Ishikawa (cell line): ENCODE data around the gene DVL2.

Source experiments
- CEBPB ChIP-seq: IDR thresholded peaks from 2 replicates; pipeline ENCODE4 v1.6.1; 2012
- CREB1 ChIP-seq: IDR thresholded peaks from 2 replicates; pipeline ENCODE4 v1.6.1; 2012; ENCODE audit warnings: low read depth
- EGR1 ChIP-seq: IDR thresholded peaks from 2 replicates; pipeline ENCODE4 v1.6.1; 2012
- EP300 ChIP-seq: IDR thresholded peaks from 2 replicates; pipeline ENCODE4 v1.6.1; 2012; ENCODE audit warnings: borderline replicate concordance
- FOXM1 ChIP-seq: IDR thresholded peaks from 2 replicates; pipeline ENCODE4 v1.6.1; 2012; ENCODE audit warnings: low read depth, borderline replicate concordance
- NFIC ChIP-seq: IDR thresholded peaks from 2 replicates; pipeline ENCODE4 v1.6.1; 2012
- RAD21 ChIP-seq: IDR thresholded peaks from 2 replicates; pipeline ENCODE4 v1.6.1; 2012; ENCODE audit warnings: low read depth
- REST ChIP-seq: IDR thresholded peaks from 2 replicates; pipeline ENCODE4 v1.6.1; 2012; ENCODE audit warnings: low read depth, mild to moderate bottlenecking
- TAF1 ChIP-seq: IDR thresholded peaks from 2 replicates; pipeline ENCODE4 v1.6.1; 2012; ENCODE audit warnings: low read depth, mild to moderate bottlenecking
- TCF12 ChIP-seq: IDR thresholded peaks from 2 replicates; pipeline ENCODE4 v1.6.1; 2012; ENCODE audit warnings: low read depth
- TEAD4 ChIP-seq: IDR thresholded peaks from 2 replicates; pipeline ENCODE4 v1.6.1; 2012
- USF1 ChIP-seq: IDR thresholded peaks from 2 replicates; pipeline ENCODE4 v1.6.1; 2012
- YY1 ChIP-seq: IDR thresholded peaks from 2 replicates; pipeline ENCODE4 v1.6.1; 2012; ENCODE audit warnings: low read depth
- ZBTB7A ChIP-seq: IDR thresholded peaks from 2 replicates; pipeline ENCODE4 v1.6.1; 2012; ENCODE audit warnings: low read depth
- TF ChIP-seq, protein P1 (sequence below): IDR thresholded peaks from 2 replicates; pipeline ENCODE4 v1.6.1; 2012

DVL2 gene

GRCh38 chr17:7253082-7253481 lies 18.8 kb upstream of the DVL2 start:
- TF ChIP-seq EGR1 (no peak), RAD21 (no peak), NFIC (no peak), CEBPB (no peak), TEAD4 (no peak), REST (no peak), TAF1 (no peak), TCF12 (no peak), ZBTB7A (no peak), FOXM1 (no peak), USF1 (no peak), CREB1 (no peak), EP300 (no peak), YY1 (no peak)
- TF ChIP-seq, protein P1, sequence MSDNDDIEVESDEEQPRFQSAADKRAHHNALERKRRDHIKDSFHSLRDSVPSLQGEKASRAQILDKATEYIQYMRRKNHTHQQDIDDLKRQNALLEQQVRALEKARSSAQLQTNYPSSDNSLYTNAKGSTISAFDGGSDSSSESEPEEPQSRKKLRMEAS, result no peak

DNA sequence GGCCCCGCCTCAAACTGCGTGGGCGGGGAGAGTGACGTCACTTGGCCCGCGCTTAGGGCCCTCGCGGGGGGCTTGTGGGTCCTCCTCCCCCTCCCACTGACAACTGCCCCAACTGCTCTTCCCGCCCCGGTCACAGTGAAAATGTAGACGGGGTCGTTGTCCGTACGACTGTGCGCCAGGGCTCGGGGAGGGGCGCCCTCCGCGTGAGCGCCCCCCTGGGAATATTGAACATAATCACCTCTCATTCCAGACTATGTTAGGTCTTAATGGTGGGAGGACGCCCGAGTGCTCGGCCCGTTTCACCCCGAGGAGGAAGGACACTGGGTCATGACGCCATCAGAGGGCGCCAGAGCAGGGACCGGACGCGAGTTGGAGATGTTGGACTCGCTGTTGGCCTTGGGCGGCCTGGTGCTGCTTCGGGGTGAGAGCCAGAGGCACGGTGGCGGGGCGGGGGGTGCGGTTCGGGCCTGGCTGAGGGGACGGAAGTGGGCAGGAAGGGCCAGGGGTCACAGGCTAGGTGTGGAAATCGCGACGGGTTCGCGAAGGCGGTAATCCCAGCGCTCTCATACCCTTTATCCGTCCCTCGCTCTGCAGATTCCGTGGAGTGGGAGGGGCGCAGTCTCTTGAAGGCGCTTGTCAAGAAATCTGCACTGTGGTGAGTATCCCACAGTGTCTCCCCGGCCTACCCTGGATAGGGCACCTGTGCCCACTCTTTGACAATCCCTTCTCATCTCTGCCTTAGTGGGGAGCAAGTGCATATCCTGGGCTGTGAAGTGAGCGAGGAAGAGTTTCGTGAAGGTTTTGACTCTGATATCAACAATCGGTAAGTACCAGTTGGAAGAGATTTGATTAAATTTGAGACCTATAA lies 18.1 kb upstream of the DVL2 start, which contains the start of gene ELP5:
Gene ELP5, plus strand, starts transcription at position 40 of the 868 bp plus-strand sequence. Its CDS starts 336 bp downstream, at position 376.
- TF ChIP-seq, protein P1, result no peak; the same call in none of the 2 replicates
- TF ChIP-seq TAF1 (peak; percentile 55), YY1 (peak; percentile 59; the same call in 1 of the 2 replicates), CREB1 (peak; percentile 91), RAD21 (peak; percentile 31; the same call in 1 of the 2 replicates), NFIC (peak; percentile 58), EGR1 (peak; percentile 97), TCF12 (peak; percentile 57; the same call in 1 of the 2 replicates), EP300 (0 out of 2 replicates have a peak, but pooled peaks have one; percentile 27), ZBTB7A (peak; percentile 98), REST (no peak), CEBPB (no peak)

- TF ChIP-seq USF1 (no peak), FOXM1 (no peak), EP300 (no peak), YY1 (peak; percentile 94), CEBPB (no peak), CREB1 (peak; percentile 50; the same call in 1 of the 2 replicates), ZBTB7A (no peak), TEAD4 (no peak), NFIC (no peak), RAD21 (no peak), TAF1 (peak; percentile 80), EGR1 (no peak), REST (no peak), TCF12 (no peak)
- TF ChIP-seq, protein P1, result no peak
These were observed 17.4 kb upstream of the DVL2 start, which contains the start of gene CTDNEP1 for GRCh38 chr17:7251661-7252175. CTDNEP1 (minus strand) TSS chr17:7251734; CDS start chr17:7251296, 438 bp downstream.
